H1 (cell line): Measurements from ENCODE around the gene CDC37. TPM values are rescaled to one million over a fixed set of nuclear protein-coding genes. Genes with fewer than 3 reads are reported as not detected.

Source experiments
- E2F6 ChIP-seq: IDR thresholded peaks from 2 replicates; pipeline ENCODE4 v1.6.1; 2012; ENCODE audit warnings: inconsistent platforms
- EGR1 ChIP-seq: IDR thresholded peaks from 2 replicates; pipeline ENCODE4 v1.6.1; 2011; ENCODE audit warnings: low read depth, low read length, borderline replicate concordance
- GTF2F1 ChIP-seq: IDR thresholded peaks from 2 replicates; pipeline ENCODE4 v1.6.1; 2012; ENCODE audit warnings: low read depth, low read length, improper control_type of control experiment, borderline replicate concordance
- RNF2 ChIP-seq: fragments of 200-900, 300-1000 bp; sonication (generic); IDR thresholded peaks from 2 replicates; pipeline ENCODE4 v1.7.1; 2016; ENCODE audit warnings: borderline replicate concordance, low read depth, mild to moderate bottlenecking, antibody characterized with exemption, low read length; ENCODE audit not compliant: poor library complexity, severe bottlenecking; ENCODE audit errors: missing control alignments
- RXRA ChIP-seq: IDR thresholded peaks from 2 replicates; pipeline ENCODE4 v1.6.1; 2011; ENCODE audit warnings: low read depth, mild to moderate bottlenecking, low read length, moderate library complexity; ENCODE audit not compliant: insufficient read depth
- SP1 ChIP-seq: IDR thresholded peaks from 2 replicates; pipeline ENCODE4 v1.6.1; 2011; ENCODE audit warnings: low read depth, low read length
- TAF1 ChIP-seq: IDR thresholded peaks from 2 replicates; pipeline ENCODE4 v1.6.1; 2011; ENCODE audit warnings: mild to moderate bottlenecking, low read depth, low read length
- TCF12 ChIP-seq: IDR thresholded peaks from 2 replicates; pipeline ENCODE4 v1.6.1; 2011; ENCODE audit warnings: low read depth, mild to moderate bottlenecking, low read length
- TEAD4 ChIP-seq: IDR thresholded peaks from 2 replicates; pipeline ENCODE4 v1.6.1; 2012; ENCODE audit warnings: low read depth, low read length, inconsistent platforms, mixed read lengths
- polyA plus RNA-seq, 7 experiments: library from polyadenylated mRNA; depleted of rRNA in 3 of 7; stranded (reverse) in 5 of 7; unstranded in 2 of 7; fragments of >200 nt in 5 of 7; fragments of 200-250 nt in 2 of 7; gene quantifications; 1 replicate in 5 of 7; 2 replicates in 1 of 7; 4 replicates in 1 of 7; pipeline versions ENCODE4 v1.2.1 to v1.2.3, GENCODE V29; 2011 to 2013; ENCODE audit warnings: missing spikeins in 2 of 7, mixed read lengths in 2 of 7
- total RNA-seq: library from RNA; stranded (reverse); fragmentation: NEBNext Ultra II Directional; extraction: Animal tissue kit (Norgen Biotek cat#: 25700); gene quantifications from 2 replicates; pipeline ENCODE4 v1.2.1, GENCODE V29; 2021
- TF ChIP-seq, protein P1 (sequence below): fragments of 300-600 bp; sonication (generic); IDR thresholded peaks from 2 replicates; pipeline ENCODE4 v1.7.1; 2012; ENCODE audit warnings: low read length, moderate library complexity, mild to moderate bottlenecking, inconsistent platforms; ENCODE audit not compliant: insufficient replicate concordance

Gene CDC37
- total and polyA plus RNA-seq, 2 of the 8 experiments (the other 6 are each of a cell fraction or from before 2014, with no cell fraction given) = 162 to 181 TPM

DNA sequence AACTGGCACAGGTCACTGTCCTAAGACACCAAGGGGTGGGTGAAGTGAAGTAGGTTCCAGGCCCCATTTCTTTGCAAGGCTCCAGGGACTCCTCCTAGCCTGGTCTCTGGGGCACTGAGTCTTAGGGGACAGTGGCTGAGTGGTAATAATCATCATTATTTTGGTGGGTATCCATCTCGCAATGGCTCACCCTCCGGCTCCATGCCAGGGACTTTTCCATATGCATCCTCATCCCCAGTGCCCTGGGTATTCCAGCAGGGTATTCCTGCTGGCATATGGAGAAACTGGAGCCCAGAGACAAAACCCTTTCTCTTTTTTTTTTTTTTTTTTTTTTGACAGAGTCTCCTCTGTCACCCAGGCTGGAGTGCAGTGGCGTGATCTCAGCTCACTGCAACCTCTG, 19.5 kb upstream of the CDC37 start (continued):
- TF ChIP-seq, protein P1, sequence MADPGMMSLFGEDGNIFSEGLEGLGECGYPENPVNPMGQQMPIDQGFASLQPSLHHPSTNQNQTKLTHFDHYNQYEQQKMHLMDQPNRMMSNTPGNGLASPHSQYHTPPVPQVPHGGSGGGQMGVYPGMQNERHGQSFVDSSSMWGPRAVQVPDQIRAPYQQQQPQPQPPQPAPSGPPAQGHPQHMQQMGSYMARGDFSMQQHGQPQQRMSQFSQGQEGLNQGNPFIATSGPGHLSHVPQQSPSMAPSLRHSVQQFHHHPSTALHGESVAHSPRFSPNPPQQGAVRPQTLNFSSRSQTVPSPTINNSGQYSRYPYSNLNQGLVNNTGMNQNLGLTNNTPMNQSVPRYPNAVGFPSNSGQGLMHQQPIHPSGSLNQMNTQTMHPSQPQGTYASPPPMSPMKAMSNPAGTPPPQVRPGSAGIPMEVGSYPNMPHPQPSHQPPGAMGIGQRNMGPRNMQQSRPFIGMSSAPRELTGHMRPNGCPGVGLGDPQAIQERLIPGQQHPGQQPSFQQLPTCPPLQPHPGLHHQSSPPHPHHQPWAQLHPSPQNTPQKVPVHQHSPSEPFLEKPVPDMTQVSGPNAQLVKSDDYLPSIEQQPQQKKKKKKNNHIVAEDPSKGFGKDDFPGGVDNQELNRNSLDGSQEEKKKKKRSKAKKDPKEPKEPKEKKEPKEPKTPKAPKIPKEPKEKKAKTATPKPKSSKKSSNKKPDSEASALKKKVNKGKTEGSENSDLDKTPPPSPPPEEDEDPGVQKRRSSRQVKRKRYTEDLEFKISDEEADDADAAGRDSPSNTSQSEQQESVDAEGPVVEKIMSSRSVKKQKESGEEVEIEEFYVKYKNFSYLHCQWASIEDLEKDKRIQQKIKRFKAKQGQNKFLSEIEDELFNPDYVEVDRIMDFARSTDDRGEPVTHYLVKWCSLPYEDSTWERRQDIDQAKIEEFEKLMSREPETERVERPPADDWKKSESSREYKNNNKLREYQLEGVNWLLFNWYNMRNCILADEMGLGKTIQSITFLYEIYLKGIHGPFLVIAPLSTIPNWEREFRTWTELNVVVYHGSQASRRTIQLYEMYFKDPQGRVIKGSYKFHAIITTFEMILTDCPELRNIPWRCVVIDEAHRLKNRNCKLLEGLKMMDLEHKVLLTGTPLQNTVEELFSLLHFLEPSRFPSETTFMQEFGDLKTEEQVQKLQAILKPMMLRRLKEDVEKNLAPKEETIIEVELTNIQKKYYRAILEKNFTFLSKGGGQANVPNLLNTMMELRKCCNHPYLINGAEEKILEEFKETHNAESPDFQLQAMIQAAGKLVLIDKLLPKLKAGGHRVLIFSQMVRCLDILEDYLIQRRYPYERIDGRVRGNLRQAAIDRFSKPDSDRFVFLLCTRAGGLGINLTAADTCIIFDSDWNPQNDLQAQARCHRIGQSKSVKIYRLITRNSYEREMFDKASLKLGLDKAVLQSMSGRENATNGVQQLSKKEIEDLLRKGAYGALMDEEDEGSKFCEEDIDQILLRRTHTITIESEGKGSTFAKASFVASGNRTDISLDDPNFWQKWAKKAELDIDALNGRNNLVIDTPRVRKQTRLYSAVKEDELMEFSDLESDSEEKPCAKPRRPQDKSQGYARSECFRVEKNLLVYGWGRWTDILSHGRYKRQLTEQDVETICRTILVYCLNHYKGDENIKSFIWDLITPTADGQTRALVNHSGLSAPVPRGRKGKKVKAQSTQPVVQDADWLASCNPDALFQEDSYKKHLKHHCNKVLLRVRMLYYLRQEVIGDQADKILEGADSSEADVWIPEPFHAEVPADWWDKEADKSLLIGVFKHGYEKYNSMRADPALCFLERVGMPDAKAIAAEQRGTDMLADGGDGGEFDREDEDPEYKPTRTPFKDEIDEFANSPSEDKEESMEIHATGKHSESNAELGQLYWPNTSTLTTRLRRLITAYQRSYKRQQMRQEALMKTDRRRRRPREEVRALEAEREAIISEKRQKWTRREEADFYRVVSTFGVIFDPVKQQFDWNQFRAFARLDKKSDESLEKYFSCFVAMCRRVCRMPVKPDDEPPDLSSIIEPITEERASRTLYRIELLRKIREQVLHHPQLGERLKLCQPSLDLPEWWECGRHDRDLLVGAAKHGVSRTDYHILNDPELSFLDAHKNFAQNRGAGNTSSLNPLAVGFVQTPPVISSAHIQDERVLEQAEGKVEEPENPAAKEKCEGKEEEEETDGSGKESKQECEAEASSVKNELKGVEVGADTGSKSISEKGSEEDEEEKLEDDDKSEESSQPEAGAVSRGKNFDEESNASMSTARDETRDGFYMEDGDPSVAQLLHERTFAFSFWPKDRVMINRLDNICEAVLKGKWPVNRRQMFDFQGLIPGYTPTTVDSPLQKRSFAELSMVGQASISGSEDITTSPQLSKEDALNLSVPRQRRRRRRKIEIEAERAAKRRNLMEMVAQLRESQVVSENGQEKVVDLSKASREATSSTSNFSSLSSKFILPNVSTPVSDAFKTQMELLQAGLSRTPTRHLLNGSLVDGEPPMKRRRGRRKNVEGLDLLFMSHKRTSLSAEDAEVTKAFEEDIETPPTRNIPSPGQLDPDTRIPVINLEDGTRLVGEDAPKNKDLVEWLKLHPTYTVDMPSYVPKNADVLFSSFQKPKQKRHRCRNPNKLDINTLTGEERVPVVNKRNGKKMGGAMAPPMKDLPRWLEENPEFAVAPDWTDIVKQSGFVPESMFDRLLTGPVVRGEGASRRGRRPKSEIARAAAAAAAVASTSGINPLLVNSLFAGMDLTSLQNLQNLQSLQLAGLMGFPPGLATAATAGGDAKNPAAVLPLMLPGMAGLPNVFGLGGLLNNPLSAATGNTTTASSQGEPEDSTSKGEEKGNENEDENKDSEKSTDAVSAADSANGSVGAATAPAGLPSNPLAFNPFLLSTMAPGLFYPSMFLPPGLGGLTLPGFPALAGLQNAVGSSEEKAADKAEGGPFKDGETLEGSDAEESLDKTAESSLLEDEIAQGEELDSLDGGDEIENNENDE = no peak
- TF ChIP-seq SP1 = no peak
- no peak for TF ChIP-seq E2F6
- TF ChIP-seq TCF12 = no peak
- no peak for TF ChIP-seq EGR1
- TF ChIP-seq RNF2 = no peak
- no peak for TF ChIP-seq RXRA
- TF ChIP-seq GTF2F1 = no peak
- no peak for TF ChIP-seq TAF1
- TF ChIP-seq TEAD4 = no peak
- TF ChIP-seq, all 59 proteins: peak for 0
